RPMI7951 (cell line): ENCODE measurements around the gene PRSS1. TPM values are rescaled to one million over a fixed set of nuclear protein-coding genes. Genes with fewer than 3 reads are reported as not detected.
"Not testable (repeated sequence)": the region's sequence is repeated elsewhere in the genome, so short reads cannot be mapped to it uniquely, and the experiment has no call there.

Experiments used
- DNase-seq: peaks from one replicate; pipeline ENCODE4 v3.0.0-alpha.2; 2012; ENCODE audit warnings: low read depth
- total RNA-seq: library from RNA; depleted of rRNA; stranded (reverse); fragments of >200 nt; shearing (Covaris generic); gene quantifications from 2 replicates; pipeline ENCODE4 v1.2.3, GENCODE V29; 2014

PRSS1 gene
- total RNA-seq, 1 experiment from 2014 or later: not detected

DNA sequence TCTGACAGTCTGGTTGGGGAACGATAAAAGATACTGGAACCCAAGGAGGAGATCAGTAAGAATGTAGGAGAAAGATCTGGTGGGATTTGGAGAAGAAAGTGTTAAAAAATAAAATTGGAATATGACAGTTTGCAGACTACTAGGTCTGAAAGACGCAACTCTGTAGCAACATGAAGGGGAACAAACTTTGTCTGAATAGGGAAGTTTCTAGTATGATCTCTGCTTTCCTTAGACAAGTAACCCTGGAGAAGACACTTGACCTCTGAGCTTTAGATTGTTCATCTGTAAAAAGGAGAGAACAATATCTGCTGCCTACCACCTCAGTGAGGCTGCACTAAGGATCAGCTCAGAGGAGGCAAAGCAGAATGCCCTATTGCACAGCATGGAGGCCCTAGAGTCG lies 3.0 kb upstream of the PRSS1 start:
- no peak for DNase-seq

- DNase-seq: not testable (repeated sequence)
These were observed 862 bp upstream of the PRSS1 start for GRCh38 chr7:142748410-142748809.

DNA sequence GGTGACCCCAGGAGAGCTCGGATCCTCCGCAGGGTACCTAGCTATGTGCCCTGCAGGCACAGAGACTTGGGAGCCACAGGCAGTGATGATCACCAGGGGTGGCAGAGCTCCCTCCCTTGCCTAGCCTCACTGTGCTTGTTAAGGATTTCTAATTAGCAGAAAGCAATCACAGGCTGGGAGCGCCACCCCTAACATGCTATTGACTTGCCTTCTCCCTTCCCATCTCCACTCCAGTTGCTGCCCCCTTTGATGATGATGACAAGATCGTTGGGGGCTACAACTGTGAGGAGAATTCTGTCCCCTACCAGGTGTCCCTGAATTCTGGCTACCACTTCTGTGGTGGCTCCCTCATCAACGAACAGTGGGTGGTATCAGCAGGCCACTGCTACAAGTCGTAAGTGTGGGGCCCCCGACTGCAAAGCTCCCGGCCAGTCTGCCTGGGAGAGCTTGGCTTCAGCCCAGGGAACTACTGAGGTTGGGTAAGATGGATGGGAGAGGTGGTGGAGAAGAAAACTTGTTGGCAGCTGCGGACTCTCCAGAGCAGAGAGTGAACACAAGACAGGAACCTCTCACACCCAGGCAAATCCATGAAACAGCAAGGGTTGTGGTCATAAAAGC lies 1.2 kb downstream of the PRSS1 start:
- no peak for DNase-seq

GRCh38 chr7:142751526-142752175 lies 2.4 kb downstream of the PRSS1 start:
- DNase-seq: not testable (repeated sequence)

GRCh38 chr7:142752376-142753225 lies 3.3 kb downstream of the PRSS1 start:
- DNase-seq: no peak

DNA sequence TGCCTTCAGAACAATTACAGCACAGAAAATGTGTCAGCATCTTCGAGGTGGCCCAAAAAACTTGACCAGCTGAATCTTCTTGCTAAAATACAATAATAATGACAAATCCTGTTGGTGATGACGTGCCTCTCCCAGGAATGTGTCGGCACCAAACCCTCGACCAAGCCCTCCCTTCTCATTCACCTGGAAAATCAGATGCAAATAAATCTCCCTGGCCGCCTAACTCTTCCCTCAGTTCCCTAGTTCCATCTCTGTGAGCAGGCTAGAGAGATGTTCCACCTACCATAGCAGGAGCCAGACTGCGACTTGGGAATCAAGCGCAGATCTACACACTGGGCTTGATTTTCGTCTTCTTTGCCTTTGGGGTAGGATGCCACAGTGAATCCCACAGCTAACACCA lies 4.1 kb downstream of the PRSS1 start:
- peak; percentile 36 for DNase-seq

DNA sequence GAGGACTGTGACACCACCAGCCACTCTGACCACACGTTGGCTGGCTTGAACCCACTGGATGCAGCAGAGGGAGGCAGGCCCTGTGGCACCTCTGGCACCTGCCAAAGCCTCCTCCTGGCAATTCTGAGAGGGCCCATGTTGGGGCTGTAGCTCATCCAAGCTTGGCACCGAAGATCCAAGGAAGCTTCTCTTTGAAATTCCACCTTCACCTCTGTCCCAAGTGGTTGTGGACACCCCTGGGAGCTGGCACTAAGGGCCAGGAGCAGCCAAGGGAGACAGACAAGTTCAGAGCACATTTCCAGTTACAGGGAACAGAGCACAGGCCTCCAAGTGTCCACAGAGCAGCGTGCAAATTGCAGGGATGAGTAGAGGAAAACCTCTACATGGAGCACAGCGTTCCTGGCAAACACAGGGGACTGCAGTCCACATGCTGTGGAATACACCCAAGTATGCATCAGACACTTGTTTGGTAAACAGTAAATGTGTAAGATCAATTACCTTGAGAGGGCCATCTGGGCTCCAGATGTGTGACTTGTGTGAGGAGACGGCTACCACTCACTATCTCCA lies 4.7 kb downstream of the PRSS1 start:
- peak; percentile 77 for DNase-seq

GRCh38 chr7:142754681-142755575 lies 5.7 kb downstream of the PRSS1 start:
- DNase-seq: peak; percentile 79

DNA sequence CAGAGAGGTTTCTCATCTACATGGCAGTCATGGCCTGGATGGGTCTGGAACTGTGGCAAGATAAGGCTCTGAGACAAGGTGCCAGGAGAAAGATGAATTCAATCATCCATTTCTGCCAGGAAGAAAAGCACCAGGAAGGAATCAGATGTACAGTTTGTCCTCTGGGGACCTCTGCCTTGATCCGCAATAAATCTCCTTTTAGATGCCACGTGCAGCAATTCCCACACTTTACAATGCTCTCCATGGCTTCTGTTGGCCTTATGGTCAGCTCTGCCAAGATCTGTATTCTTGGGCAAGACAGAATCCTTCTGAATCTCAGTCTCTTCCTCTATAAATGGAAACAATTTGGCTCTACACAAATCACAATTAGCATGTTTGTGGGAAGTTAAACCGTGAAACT lies 9.0 kb downstream of the PRSS1 start:
- not testable (repeated sequence) for DNase-seq

DNA sequence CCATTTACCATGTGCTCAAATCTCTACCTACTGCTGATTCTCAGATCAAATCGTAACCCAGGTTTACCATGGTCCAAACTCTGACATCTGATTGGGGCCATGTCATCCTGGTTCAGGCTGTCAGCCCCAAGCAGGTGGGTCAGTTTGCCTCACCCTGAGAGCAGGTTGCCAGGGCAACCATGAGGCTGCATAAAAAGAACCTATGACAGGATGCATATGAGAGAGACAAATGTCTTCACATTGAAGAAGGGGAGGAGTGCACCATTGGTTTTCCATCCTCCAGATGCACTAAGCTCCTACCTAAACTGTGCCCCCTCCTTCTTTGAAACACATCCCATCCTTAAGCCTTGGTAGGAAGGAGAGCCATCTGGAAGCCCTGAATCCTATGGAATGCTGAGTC lies 10.2 kb downstream of the PRSS1 start:
- no peak for DNase-seq

- no peak for DNase-seq
These were observed 10.9 kb downstream of the PRSS1 start for GRCh38 chr7:142760071-142760642.

DNA sequence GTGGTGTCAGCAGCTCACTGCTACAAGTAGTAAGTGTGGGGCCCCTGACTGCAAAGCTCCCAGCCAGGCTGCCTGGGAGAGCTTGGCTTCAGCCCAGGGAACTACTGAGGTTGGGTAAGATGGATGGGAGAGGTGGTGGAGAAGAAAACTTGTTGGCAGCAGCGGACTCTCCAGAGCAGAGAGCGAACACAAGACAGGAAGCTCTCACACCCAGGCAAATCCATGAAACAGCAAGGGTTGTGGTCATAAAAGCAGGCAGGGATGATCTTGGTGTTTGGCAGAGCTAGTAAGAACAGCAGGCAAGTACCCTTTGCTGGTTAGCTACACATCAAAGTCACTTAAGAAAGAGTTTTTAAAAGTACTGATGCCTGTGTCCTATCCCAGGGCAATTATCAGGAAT lies 12.3 kb downstream of the PRSS1 start:
- DNase-seq: peak; percentile 43

- no peak for DNase-seq
These were observed 12.8 kb downstream of the PRSS1 start for GRCh38 chr7:142762104-142762503.

DNA sequence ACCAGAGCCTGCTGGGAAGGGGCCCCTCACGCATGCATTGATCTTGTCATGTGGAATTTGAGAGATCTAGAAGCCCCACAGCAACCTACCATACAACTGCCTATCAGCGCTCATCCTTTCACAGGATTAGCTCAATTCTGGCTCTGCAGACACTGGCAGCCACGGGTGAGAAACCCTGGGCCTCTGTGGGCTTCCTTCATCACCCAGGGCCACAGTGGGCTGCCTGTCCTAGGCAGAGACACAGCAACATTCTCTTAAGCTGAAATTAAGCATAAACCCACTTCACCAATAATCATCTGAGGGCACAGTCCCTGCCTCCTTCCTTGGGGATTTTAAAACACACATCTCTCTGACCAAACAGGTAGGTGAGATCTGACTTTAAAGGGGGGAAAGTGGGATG lies 18.2 kb downstream of the PRSS1 start:
- DNase-seq: no peak

DNA sequence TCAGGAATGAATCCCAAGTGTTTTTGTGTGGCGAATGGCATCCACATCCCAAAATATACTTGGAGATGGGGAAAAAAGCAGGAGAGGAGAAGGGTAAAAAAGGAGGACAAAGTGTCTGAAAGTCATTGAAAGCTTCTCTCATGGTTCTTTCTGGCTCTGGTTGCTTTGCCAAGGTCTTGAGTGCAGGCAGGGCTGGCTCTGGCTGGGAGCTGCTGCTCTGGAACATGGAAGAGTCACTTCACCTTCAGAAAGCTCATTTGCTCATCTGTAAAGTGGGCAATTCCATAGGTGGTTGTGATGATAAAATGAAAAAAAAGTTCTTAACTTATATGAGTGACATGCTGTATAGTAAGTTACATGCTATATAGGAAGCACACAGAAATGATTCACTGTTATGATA lies 18.6 kb downstream of the PRSS1 start:
- no peak for DNase-seq

DNA sequence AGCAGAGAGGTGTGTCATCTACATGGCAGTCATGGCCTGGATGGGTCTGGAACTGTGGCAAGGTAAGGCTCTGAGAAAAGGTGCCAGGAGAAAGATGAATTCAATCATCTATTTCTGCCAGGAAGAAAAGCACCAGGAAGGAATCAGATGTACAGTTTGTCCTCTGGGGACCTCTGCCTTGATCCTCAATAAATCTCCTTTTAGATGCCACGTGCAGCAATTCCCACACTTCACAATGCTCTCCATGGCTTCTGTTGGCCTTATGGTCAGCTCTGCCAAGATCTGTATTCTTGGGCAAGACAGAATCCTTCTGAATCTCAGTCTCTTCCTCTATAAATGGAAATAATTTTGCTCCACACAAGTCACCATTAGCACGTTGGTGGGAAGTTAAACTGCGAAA lies 19.6 kb downstream of the PRSS1 start:
- not testable (repeated sequence) for DNase-seq

DNA sequence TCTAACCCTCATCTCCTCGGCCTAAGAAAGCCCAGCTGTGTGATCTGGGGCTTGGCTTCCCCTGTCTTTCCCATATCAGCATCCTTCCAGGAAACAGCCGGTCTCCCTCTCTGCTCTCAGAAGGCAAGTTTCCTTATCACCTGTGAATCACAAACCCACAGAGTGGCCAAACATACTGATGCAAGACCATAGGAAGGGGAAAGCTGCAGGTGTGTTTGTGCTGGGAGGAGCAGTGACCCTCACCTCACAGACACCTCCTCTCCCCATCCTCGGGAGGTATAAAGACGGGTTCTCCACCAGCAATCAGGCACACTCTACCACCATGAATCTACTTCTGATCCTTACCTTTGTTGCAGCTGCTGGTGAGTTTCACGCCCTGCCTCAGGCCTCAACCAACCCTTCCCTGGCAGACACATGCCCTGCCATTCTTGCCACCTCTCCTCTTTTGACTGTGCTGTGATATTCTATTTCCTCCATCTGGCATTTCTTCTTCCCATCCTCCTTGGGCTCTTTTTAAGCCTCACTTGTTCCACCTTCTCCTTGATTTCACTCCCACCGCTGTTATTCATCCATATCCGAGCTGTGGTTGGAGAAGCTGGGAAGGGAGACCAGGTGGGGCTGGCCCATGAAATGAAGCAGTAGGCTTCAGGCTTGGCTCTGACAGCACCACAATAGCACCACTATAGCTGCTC lies 21.5 kb downstream of the PRSS1 start, which contains the start of gene PRSS2:
TSS of gene PRSS2 (plus strand) at position 310 of the 692 bp plus-strand sequence. CDS start at position 323, 13 bp downstream.
- DNase-seq: no peak

DNA sequence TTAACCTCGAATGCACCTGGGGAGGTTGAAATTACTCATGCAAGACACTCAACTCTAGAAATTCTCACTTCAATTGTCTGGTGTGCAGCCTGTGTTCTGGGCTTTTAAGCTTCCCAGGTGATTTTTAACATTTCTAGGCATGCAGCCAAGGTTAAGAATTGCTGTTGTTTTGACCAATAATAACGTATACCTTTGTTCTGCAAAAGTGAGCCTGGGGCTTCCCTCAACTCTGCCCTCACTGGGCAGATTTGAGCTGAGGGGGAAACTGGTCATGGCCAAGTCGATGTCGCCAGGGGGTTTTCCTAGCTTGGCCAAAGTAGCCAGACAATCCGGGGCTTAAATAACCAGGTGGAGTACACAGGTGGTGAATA lies 22.1 kb downstream of the PRSS1 start:
- DNase-seq: no peak

GRCh38 chr7:142772051-142772450 lies 22.8 kb downstream of the PRSS1 start:
- no peak for DNase-seq

DNA sequence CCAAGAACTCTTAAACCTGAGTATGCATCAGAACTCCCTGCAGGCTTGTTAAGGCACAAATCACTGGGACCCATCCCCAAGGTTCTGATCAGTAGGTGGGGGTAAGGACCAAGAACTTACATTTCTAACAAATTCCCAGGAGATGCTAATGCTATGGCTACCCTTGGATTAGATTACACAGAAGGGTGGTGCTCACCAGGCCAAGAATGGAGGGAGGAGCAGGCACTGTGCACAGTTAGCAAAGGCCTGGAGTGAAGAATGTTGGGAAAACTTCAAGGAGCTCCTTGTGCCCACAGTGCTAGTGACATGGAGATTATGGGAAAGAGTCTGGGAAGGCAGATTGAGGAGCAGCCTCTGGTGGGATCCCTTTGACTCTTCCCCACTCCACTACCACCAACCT lies 23.4 kb downstream of the PRSS1 start:
- no peak for DNase-seq
